ENCODE results near the gene NCOA1.

Gene NCOA1

GRCh38 chr2:24820175-24820513 lies 329.1 kb downstream of the NCOA1 start:
- 95 to 96% methylated on average over 7 of the region's 7 CpGs for WGBS, 2 experiments

More at GRCh38 chr2:24820175-24820513, 329.1 kb downstream of the NCOA1 start:
- Histone ChIP-seq H3K4me1 (ENCODE audit: control insufficient read depth, insufficient read depth, low read length) (peaks cover 19% of the 10 kb centered on the region), H3K36me3 (ENCODE audit: control insufficient read depth, insufficient read depth, low read length) (peaks cover 54% of the 10 kb centered on the region), H3K4me3 (ENCODE audit: insufficient read depth, low read depth, low read length) (no peak overlapping the region), H3K9me3 (ENCODE audit: control insufficient read depth, low read length) (no peaks in the 10 kb centered on the region), H3K27ac (ENCODE audit: insufficient read depth, low read depth, low read length, poor library complexity, severe bottlenecking) (no peak overlapping the region), H3K27me3 (ENCODE audit: control insufficient read depth, insufficient read depth, low read length, poor library complexity, severe bottlenecking) (no peaks in the 10 kb centered on the region)

Data from ectodermal cell (in vitro differentiated cells).